GM21786 (cell line): ENCODE data around the gene TNIK.
"Not testable (repeated sequence)": the region's sequence is repeated elsewhere in the genome, so short reads cannot be mapped to it uniquely, and the experiment has no call there.

Source experiments
- ATAC-seq: cut with Tn5 transposase; IDR thresholded peaks from one replicate; pipeline ENCODE4 v1.9.1; 2021; ENCODE audit not compliant: unreplicated experiment

Gene TNIK

GRCh38 chr3:171366738-171367137 is 93.5 kb downstream of the TNIK start:
- not testable (repeated sequence) for ATAC-seq

GRCh38 chr3:171366043-171366442 is 94.2 kb downstream of the TNIK start:
- no peak for ATAC-seq

- ATAC-seq = no peak
Observed at GRCh38 chr3:171365489-171365888, 94.7 kb downstream of the TNIK start.

GRCh38 chr3:171364500-171364899 is 95.7 kb downstream of the TNIK start:
- ATAC-seq = no peak

- no peak for ATAC-seq
Observed at GRCh38 chr3:171363202-171363601, 97.0 kb downstream of the TNIK start.

GRCh38 chr3:171362575-171362974 is 97.6 kb downstream of the TNIK start:
- no peak for ATAC-seq

GRCh38 chr3:171358881-171359198 is 101.4 kb downstream of the TNIK start:
- no peak for ATAC-seq

GRCh38 chr3:171358181-171358880 is 101.9 kb downstream of the TNIK start:
- no peak for ATAC-seq

GRCh38 chr3:171357721-171358120 is 102.5 kb downstream of the TNIK start:
- ATAC-seq = no peak

GRCh38 chr3:171356251-171356650 is 104.0 kb downstream of the TNIK start:
- ATAC-seq = no peak

GRCh38 chr3:171354706-171355582 is 105.3 kb downstream of the TNIK start:
- no peak for ATAC-seq

- no peak for ATAC-seq
Observed at GRCh38 chr3:171354049-171354705, 106.0 kb downstream of the TNIK start.

GRCh38 chr3:171353423-171353822 is 106.8 kb downstream of the TNIK start:
- no peak for ATAC-seq

GRCh38 chr3:171352387-171352935 is 107.7 kb downstream of the TNIK start:
- no peak for ATAC-seq

GRCh38 chr3:171351676-171352075 is 108.5 kb downstream of the TNIK start:
- no peak for ATAC-seq

GRCh38 chr3:171350364-171350763 is 109.8 kb downstream of the TNIK start:
- ATAC-seq = no peak

GRCh38 chr3:171349392-171349791 is 110.8 kb downstream of the TNIK start:
- ATAC-seq = no peak

- peak; percentile 17 for ATAC-seq
Observed at GRCh38 chr3:171348121-171348520, 112.1 kb downstream of the TNIK start.

GRCh38 chr3:171347301-171348039 is 112.7 kb downstream of the TNIK start:
- peak; percentile 66 for ATAC-seq

- ATAC-seq = no peak
Observed at GRCh38 chr3:171346582-171347300, 113.5 kb downstream of the TNIK start.
